MV-4-11 (cell line): Measurements from ENCODE around the gene SSR1.
A peak's percentile ranks its signal among the peaks of the same experiment; 100 is the strongest.

ENCODE experiments used
- DNase-seq: peaks from one replicate; lab custom pipeline; 2025; lab: John Stamatoyannopoulos, UW

Gene SSR1

DNA sequence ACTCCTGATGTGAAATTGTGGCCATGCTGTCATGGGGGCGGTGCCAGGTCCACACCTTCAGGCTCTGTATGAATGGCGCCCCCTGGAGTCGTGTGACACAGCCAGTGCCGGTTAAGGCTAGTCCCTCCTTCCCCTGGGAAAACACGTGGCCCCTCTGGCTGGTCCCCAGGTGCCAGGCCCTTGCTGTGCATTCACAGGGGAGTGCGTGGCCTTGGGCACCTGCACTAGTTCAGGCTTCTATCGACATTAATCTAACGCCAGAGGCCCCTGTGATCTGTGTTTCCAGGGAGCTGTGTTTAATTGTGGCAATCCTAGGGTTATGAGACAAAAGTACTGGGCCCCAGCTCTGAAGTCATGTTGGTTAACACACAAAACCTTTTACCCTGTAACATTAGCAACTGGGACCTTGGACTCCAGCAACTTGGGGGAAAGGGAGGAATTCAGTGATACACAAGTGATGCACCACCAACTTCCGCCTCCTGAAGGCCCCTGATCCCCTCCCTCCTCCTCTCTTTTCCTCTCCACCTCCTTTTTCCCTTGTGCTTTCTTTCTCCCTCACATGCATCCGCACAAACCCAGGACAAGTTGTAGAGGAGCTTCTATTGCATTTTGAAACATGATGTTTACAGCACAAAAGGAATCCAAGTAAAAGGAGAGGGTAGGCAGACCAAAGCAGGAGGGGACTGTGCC lies 74.0 kb downstream of the SSR1 start:
- DNase-seq = peak; percentile 51

DNA sequence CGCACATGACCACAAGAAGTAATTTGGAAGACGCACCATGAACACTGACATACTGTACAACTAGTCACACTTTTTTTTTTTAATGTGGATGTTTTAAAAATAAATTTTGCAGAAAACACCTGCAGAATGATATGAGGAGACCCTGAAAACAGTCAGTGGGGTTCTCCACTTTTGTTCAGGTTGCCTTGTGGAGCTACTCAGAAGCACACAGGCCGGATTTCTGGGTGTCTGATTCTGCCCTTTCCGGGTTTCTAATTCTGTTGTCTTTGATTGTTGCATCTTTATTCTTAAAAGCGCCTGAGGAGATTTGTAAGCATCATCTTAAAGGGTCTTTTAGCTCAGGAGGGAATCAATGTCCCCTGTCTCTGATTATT lies 74.5 kb downstream of the SSR1 start:
- DNase-seq = no peak

DNA sequence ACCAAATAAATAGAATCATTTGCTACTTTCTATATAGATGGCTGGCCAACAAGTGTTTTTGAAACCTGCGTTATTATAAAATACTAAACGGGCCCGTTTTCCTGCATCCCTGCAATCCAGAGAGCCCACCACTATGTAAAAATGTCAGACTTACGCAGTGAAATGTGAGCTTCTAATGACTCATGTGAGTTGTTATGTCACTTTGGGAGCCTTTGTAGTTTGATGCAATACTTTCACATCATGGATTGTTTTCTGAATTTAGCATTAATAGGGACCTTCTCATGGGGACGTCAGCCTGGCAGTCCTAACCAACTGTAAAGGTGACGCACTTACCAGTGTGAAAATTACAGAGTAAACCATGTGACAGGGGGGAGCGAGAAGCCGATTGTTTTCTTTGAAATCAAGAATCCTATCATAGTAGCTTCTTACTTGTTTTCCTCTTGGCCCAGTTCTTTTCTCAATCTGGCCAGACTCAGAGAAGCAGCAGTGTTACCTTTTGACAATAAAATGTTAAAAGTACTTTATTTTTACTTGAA lies 75.3 kb downstream of the SSR1 start:
- DNase-seq = peak; percentile 37

DNA sequence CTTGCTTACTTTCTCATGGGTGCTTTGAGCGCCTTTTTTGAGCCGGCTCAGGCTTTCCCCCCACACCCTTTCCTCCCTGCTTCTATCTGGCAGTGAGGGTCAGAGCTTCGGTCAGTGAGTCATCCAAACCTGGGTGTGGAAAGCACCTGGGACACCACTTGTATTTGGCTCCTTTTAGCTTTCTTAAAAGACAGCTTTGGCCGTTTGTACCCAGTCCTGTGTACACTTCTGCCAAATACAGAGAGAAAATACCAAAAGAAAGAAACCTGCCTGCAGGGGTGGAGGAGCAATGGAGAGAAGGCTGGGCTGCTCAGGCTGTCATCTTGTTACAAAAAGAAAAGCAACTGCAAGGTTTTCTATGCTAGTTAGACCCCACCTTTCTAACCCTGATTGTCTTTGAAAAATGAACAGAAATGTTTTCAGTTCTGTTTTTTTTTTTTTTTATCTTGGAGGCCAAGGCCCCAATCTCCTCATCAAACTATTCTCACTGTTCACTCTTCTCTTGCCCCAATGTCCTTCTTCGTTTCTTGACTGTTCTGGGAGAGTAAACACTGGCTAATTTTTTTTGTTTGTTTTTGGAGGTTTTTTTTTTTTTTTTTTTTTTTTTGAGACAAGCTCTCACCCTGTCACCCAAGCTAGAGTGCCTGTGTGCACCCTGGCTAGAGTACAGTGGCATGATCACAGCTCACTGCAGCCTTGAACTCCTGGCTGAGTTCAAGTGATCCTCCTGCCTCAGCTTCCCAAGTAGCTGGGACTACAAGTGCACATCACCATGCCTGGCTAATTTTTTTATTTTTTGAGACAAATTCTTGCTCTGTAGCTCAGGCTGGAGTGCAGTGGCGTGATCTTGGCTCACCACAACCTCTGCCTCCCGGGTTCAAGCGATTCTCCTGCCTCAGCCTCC lies 76.4 kb downstream of the SSR1 start:
- no peak for DNase-seq

DNA sequence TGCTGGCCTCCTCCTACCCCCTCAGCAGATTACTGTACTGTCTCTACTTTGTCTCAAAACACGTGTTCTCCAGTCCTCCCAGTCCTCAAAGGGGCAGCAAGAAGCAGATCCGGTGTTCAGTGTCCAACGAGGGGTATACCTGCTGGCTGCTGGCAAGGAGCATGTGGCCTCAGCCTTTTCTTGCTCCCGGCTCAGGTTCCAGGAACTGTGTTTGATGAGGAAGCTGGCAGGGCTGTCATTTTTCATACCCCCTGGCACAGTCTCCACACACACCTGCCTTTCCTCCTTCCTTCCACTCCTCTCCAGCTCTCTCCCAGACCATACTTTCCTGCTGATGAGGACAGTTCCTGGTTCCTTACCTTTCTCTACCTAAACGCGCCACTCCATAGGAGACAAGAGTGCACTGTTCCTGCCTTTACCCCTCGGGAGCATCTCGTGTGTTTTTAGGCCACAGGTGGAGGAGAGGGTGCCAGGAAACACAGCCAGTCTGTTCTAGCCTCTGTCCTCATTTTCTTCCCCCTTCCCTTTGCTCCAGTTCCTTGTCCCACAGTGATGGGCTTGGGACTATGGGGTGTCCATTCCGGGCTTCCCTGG lies 77.2 kb downstream of the SSR1 start:
- no peak for DNase-seq

DNA sequence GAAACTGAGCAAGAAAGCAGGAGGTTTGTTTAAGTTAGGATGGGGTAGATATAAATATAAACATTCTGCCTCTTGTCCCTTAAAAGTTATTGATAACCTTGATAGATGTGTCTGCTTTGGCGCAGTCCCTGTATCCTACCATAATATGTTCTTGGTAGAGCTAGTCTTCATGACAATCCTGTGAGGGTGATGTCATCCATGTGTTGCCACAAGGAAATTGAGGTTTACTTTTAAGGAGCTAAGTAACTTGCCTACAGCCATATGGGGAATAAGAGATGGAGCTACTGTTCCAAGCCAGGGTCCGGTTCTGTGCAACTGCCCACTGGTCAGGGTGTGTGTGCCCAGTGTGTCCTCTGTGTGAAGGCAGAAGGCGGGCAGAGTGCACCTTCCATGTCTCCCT lies 78.5 kb downstream of the SSR1 start:
- no peak for DNase-seq

DNA sequence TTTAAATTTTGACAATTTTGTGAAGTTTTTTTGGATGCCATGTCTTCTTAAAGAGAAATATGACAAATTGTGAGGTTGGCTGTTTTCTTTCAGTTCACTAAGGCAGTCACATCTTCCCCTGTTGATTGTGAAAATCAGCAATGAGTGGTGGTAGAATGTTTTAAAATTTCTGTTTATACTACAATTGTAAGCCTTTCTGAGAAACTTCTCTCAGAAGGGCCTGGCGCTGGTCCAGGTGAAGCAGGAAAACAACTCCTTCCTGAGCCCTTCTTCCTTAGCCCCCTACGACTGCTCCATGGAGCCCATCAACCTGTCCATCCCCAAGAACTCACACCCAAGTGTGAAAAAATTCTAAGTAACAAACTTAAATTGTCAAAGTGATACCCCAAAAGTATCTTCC lies 80.6 kb downstream of the SSR1 start:
- DNase-seq = no peak

DNA sequence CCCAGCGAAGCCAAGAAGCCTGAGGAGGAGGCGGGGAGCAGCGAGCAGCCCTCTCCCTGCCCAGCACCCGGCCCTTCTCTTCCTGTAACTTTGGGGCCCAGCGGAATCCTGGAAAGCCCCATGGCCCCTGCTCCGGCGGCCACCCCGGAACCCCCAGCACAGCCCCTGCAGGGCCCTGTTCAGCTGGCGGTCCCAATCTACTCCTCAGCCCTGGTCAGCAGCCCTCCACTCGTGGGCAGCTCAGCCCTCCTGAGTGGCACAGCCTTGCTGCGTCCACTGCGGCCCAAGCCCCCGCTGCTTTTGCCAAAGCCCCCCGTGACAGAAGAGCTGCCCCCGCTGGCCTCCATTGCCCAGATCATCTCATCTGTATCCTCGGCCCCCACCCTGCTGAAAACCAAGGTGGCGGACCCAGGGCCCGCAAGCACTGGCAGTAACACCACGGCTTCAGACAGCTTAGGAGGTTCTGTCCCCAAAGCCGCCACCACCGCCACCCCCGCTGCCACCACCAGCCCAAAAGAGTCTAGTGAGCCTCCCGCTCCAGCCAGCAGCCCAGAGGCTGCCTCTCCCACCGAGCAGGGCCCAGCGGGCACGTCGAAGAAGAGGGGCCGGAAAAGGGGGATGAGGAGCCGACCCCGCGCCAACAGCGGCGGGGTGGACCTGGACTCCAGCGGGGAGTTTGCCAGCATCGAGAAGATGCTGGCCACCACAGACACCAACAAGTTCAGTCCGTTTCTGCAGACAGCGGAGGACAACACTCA lies 81.9 kb downstream of the SSR1 start:
- DNase-seq = no peak

DNA sequence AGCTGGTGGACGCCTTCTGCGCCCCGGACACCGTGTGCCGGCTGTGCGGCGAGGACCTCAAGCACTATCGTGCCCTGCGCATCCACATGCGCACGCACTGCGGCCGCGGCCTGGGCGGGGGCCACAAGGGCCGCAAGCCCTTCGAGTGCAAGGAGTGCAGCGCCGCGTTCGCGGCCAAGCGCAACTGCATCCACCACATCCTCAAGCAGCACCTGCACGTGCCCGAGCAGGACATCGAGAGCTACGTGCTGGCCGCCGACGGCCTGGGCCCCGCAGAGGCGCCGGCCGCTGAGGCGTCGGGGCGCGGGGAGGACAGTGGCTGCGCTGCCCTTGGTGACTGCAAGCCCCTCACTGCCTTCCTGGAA lies 82.7 kb downstream of the SSR1 start:
- no peak for DNase-seq

DNA sequence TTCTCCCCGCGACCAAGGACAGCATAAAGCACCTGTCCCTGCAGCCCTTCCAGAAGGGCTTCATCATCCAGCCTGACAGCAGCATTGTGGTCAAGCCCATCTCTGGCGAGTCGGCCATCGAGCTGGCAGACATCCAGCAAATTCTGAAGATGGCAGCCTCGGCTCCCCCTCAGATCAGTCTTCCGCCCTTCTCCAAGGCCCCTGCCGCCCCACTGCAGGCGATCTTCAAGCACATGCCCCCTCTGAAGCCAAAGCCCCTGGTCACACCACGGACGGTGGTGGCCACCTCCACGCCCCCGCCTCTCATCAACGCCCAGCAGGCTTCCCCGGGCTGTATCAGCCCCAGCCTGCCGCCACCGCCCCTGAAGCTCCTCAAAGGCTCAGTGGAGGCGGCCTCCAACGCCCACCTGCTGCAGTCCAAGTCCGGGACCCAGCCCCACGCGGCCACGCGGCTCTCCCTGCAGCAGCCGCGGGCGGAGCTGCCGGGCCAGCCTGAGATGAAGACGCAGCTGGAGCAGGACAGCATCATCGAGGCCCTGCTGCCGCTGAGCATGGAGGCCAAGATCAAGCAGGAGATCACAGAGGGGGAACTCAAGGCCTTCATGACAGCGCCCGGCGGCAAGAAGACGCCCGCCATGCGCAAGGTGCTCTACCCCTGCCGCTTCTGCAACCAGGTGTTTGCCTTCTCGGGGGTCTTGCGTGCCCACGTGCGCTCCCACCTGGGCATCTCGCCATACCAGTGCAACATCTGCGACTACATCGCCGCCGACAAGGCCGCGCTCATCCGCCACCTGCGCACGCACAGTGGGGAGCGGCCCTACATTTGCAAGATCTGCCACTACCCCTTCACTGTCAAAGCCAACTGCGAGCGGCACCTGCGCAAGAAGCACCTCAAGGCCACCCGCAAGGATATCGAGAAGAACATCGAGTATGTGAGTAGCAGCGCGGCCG lies 83.3 kb downstream of the SSR1 start:
- no peak for DNase-seq

DNA sequence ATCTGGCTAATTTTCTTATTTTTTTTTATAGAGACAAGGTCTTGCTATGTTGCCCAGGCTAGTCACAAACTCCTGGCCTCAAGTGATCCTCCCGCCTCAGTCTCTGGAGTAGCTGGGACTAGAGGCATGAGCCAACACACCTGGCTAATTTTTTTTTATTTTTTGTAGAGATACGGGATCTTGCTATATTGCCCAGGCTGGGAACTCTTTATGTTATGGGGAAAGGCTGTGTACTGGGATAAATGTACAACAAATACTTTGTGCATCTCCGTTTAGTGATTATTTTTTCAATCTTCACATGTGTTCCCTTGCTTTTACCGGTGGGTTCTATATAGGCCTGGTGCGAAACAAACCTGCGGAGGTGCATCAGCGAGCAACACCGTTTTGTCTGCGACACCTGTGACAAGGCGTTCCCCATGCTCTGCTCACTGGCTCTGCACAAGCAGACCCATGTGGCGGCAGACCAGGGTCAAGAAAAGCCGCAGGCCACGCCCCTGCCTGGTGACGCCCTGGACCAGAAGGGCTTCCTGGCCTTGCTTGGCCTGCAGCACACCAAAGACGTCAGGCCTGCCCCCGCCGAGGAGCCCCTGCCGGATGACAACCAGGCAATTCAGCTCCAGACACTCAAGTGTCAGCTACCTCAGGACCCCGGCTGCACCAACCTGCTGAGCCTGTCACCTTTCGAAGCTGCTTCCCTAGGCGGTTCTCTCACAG lies 84.2 kb downstream of the SSR1 start:
- no peak for DNase-seq

DNA sequence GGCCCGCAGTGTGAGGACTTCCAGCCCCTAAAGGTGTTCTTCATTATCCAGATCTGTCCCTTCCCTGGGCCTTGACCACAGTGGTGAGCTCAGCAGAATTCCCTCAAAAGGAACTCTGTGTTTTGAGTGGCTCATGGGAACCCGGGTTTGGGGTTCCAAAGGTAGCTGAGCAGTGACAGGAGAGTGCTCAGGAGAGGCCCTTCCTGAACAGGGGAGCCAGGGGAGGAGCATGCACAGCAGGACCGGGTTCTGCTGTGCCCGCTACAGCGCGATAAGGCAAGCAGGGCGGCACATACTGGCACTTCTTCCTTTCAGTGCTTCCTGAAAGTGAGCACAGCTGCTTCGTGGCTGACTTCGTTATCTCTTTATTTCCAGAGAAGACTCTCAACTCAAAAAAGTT lies 88.3 kb downstream of the SSR1 start:
- peak; percentile 41 for DNase-seq

DNA sequence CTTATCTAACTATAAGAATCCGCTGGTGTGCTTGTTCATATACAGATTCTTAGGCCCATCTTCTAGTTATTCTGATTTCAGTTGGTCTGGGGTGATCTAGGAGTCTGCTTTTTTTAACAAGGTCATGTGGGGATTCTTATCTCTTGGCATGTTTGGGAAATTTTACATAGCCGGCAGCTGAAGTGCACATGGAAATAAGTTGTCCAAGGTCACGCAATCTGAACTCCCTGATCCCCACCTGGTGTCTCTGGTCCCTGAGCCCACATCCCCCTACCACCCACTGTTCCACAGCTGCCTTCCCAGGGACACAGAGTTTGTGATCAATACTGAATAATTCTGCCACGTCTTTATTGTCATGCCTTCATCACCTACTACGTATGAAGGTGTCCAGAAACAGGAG lies 90.8 kb downstream of the SSR1 start:
- no peak for DNase-seq

DNA sequence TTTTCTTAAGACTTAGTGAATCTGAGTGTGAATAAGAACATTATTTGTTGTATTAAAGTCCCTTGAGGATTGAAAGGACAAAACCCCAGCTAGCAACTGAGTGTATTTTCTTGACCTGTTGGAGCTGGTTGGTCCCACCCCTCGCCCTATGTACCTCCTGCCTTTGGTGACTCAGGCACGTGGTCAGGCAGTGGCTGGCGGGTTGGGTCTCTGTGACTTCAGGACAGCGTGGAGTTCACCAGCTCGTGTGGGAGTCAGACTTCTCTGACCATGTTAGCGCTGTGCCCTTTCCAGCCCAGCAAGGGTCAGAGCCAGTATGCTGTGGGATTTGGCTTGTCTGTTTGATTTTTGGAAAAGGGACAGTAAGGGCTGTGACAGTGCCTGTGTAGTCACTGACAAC lies 93.7 kb downstream of the SSR1 start:
- peak; percentile 73 for DNase-seq

DNA sequence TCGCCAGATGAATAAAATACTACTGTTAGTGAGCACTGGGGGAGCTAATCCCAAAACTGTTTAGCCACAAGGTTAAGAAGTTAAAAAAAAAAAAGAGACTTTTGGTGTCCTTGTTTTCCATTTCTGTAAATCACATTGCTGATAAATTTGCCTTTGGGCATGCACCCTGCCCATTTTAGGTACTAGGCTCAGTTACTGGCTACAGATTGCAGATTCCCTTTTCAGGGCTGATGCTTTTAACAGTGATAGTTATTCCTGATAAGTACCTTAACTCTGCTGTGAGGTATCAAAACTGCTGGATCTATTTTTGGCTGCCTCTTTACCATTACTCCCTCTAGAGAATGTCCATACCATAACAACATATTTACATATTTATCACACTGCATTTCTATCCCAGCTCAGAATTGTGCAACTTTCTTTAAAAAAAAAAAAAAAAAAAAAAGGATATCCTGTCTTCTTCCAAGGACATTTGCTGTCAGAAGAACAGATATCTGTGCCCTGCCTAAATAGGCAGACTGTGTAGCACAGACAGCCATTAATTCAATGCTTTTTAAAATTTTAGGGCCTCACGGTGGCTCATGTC lies 94.5 kb downstream of the SSR1 start:
- peak; percentile 15 for DNase-seq
